ENCODE measurements around the gene SLC34A1. TPM values are rescaled to one million over a fixed set of nuclear protein-coding genes. Genes with fewer than 3 reads are reported as not detected.

SLC34A1 gene
- under 1 TPM in 2 of 4 donors, not detected in 2; 0.01 to 0.07 TPM for polyA plus RNA-seq
- long read RNA-seq, donor 1 = 0 reads
- long read RNA-seq, donor 2 = 0 reads
- long read RNA-seq, donor 3 = 0 reads
- long read RNA-seq, donor 4 = 0 reads
- long read RNA-seq, donor 5 = 0 reads
- long read RNA-seq, donor 6 = 0 reads
- long read RNA-seq, donor 7 = 0 reads
- long read RNA-seq, donor 8 = 0 reads
- long read RNA-seq, donor 9 = 0 reads
- long read RNA-seq, donor 10 = 0 reads

GRCh38 chr5:177384134-177384533 lies at the start of gene SLC34A1:
Gene SLC34A1, plus strand, starts transcription at chr5:177384434. Its CDS starts 1,308 bp downstream, at chr5:177385742.
- Histone ChIP-seq H3K36me3 (ENCODE audit: control insufficient read depth in 3 of 3, insufficient read depth in 2 of 3, low read depth in 1 of 3, low read length in 3 of 3) (no peaks in the 10 kb centered on the region), H3K27me3 (ENCODE audit: control insufficient read depth in 3 of 3, insufficient read depth in 3 of 3, low read length in 3 of 3) (peaks cover 0 to 4% (median 0%) of the 10 kb centered on the region in 3 donors), H3K27ac (ENCODE audit: low read depth in 1 of 3, low read length in 2 of 3) (no peak within 1 kb of the TSS), H3K4me3 (ENCODE audit: low read depth in 1 of 3, low read length in 3 of 3) (no peak within 1 kb of the TSS), H3K4me1 (ENCODE audit: control insufficient read depth in 3 of 3, insufficient read depth in 2 of 3, low read depth in 1 of 3, low read length in 2 of 3) (no peaks in the 10 kb centered on the region), H3K9me3 (ENCODE audit: control insufficient read depth in 2 of 2, insufficient read depth in 1 of 2, low read depth in 1 of 2, low read length in 1 of 2) (no peaks in the 10 kb centered on the region)
- FAIRE-seq (no peak), DNase-seq (no peak)
- WGBS, 3 donors = 52 to 60% (median 56%) methylated on average over 4 of the region's 4 CpGs

GRCh38 chr5:177334781-177335700 lies 49.2 kb upstream of the SLC34A1 start:
- DNase-seq (no peak), FAIRE-seq (no peak)
- H3K4me3 ChIP-seq (ENCODE audit: low read depth in 1 of 3, low read length in 3 of 3) = no peak overlapping the region
- peaks cover 18 to 96% (median 28%) of the 10 kb centered on the region in 3 donors for H3K36me3 ChIP-seq (ENCODE audit: control insufficient read depth in 3 of 3, insufficient read depth in 2 of 3, low read depth in 1 of 3, low read length in 3 of 3)
- H3K9me3 ChIP-seq (ENCODE audit: control insufficient read depth in 2 of 2, insufficient read depth in 1 of 2, low read depth in 1 of 2, low read length in 1 of 2) = no peaks in the 10 kb centered on the region
- no peaks in the 10 kb centered on the region for H3K4me1 ChIP-seq (ENCODE audit: control insufficient read depth in 3 of 3, insufficient read depth in 2 of 3, low read depth in 1 of 3, low read length in 2 of 3)
- no peak overlapping the region for H3K27ac ChIP-seq (ENCODE audit: low read depth in 1 of 3, low read length in 2 of 3)
- no peaks in the 10 kb centered on the region for H3K27me3 ChIP-seq (ENCODE audit: control insufficient read depth in 3 of 3, insufficient read depth in 3 of 3, low read length in 3 of 3)
- 91 to 94% (median 92%) methylated on average over 21 of the region's 21 CpGs for WGBS, 3 donors

GRCh38 chr5:177335701-177336065 lies 48.6 kb upstream of the SLC34A1 start:
- no peak for FAIRE-seq
- Histone ChIP-seq H3K4me3 (ENCODE audit: low read depth in 1 of 3, low read length in 3 of 3) (no peak overlapping the region), H3K9me3 (ENCODE audit: control insufficient read depth in 2 of 2, insufficient read depth in 1 of 2, low read depth in 1 of 2, low read length in 1 of 2) (no peaks in the 10 kb centered on the region), H3K27ac (ENCODE audit: low read depth in 1 of 3, low read length in 2 of 3) (no peak overlapping the region), H3K27me3 (ENCODE audit: control insufficient read depth in 3 of 3, insufficient read depth in 3 of 3, low read length in 3 of 3) (no peaks in the 10 kb centered on the region), H3K36me3 (ENCODE audit: control insufficient read depth in 3 of 3, insufficient read depth in 2 of 3, low read depth in 1 of 3, low read length in 3 of 3) (peaks cover 18 to 89% (median 28%) of the 10 kb centered on the region in 3 donors), H3K4me1 (ENCODE audit: control insufficient read depth in 3 of 3, insufficient read depth in 2 of 3, low read depth in 1 of 3, low read length in 2 of 3) (no peaks in the 10 kb centered on the region)
- 92 to 96% (median 95%) methylated on average over 7 of the region's 7 CpGs for WGBS, 3 donors
- no peak for DNase-seq

GRCh38 chr5:177336112-177336511 lies 48.1 kb upstream of the SLC34A1 start:
- peak; percentile 35 to 42 for DNase-seq
- FAIRE-seq = no peak
- Histone ChIP-seq H3K36me3 (ENCODE audit: control insufficient read depth in 3 of 3, insufficient read depth in 2 of 3, low read depth in 1 of 3, low read length in 3 of 3) (peaks cover 18 to 85% (median 28%) of the 10 kb centered on the region in 3 donors), H3K9me3 (ENCODE audit: control insufficient read depth in 2 of 2, insufficient read depth in 1 of 2, low read depth in 1 of 2, low read length in 1 of 2) (no peaks in the 10 kb centered on the region), H3K4me1 (ENCODE audit: control insufficient read depth in 3 of 3, insufficient read depth in 2 of 3, low read depth in 1 of 3, low read length in 2 of 3) (no peaks in the 10 kb centered on the region), H3K27me3 (ENCODE audit: control insufficient read depth in 3 of 3, insufficient read depth in 3 of 3, low read length in 3 of 3) (no peaks in the 10 kb centered on the region), H3K4me3 (ENCODE audit: low read depth in 1 of 3, low read length in 3 of 3) (no peak overlapping the region), H3K27ac (ENCODE audit: low read depth in 1 of 3, low read length in 2 of 3) (no peak overlapping the region)
- 41 to 60% (median 56%) methylated on average over 12 of the region's 12 CpGs for WGBS, 3 donors

- Histone ChIP-seq H3K9me3 (ENCODE audit: control insufficient read depth in 2 of 2, insufficient read depth in 1 of 2, low read depth in 1 of 2, low read length in 1 of 2) (no peaks in the 10 kb centered on the region), H3K27ac (ENCODE audit: low read depth in 1 of 3, low read length in 2 of 3) (no peak overlapping the region), H3K36me3 (ENCODE audit: control insufficient read depth in 3 of 3, insufficient read depth in 2 of 3, low read depth in 1 of 3, low read length in 3 of 3) (peaks cover 18 to 80% (median 28%) of the 10 kb centered on the region in 3 donors), H3K4me1 (ENCODE audit: control insufficient read depth in 3 of 3, insufficient read depth in 2 of 3, low read depth in 1 of 3, low read length in 2 of 3) (no peaks in the 10 kb centered on the region), H3K4me3 (ENCODE audit: low read depth in 1 of 3, low read length in 3 of 3) (no peak overlapping the region), H3K27me3 (ENCODE audit: control insufficient read depth in 3 of 3, insufficient read depth in 3 of 3, low read length in 3 of 3) (no peaks in the 10 kb centered on the region)
- 94 to 95% (median 94%) methylated on average over 35 to 36 of the region's 36 CpGs for WGBS, 3 donors
- FAIRE-seq (no peak), DNase-seq (no peak)
Measured at GRCh38 chr5:177336603-177337494, 47.4 kb upstream of the SLC34A1 start.

- H3K4me3 ChIP-seq (ENCODE audit: low read depth in 1 of 3, low read length in 3 of 3) = no peak overlapping the region
- DNase-seq (no peak), FAIRE-seq (no peak)
- H3K36me3 ChIP-seq (ENCODE audit: control insufficient read depth in 3 of 3, insufficient read depth in 2 of 3, low read depth in 1 of 3, low read length in 3 of 3) = peaks cover 15 to 72% (median 20%) of the 10 kb centered on the region in 3 donors
- no peaks in the 10 kb centered on the region for H3K27me3 ChIP-seq (ENCODE audit: control insufficient read depth in 3 of 3, insufficient read depth in 3 of 3, low read length in 3 of 3)
- no peak overlapping the region for H3K27ac ChIP-seq (ENCODE audit: low read depth in 1 of 3, low read length in 2 of 3)
- H3K4me1 ChIP-seq (ENCODE audit: control insufficient read depth in 3 of 3, insufficient read depth in 2 of 3, low read depth in 1 of 3, low read length in 2 of 3) = no peaks in the 10 kb centered on the region
- WGBS, 3 donors = 84 to 87% (median 86%) methylated on average over 22 of the region's 22 CpGs
- no peaks in the 10 kb centered on the region for H3K9me3 ChIP-seq (ENCODE audit: control insufficient read depth in 2 of 2, insufficient read depth in 1 of 2, low read depth in 1 of 2, low read length in 1 of 2)
Measured at GRCh38 chr5:177338251-177339106, 45.8 kb upstream of the SLC34A1 start.

GRCh38 chr5:177339107-177339638 lies 45.1 kb upstream of the SLC34A1 start:
- Histone ChIP-seq H3K4me3 (ENCODE audit: low read depth in 1 of 3, low read length in 3 of 3) (no peak overlapping the region), H3K27ac (ENCODE audit: low read depth in 1 of 3, low read length in 2 of 3) (no peak overlapping the region), H3K27me3 (ENCODE audit: control insufficient read depth in 3 of 3, insufficient read depth in 3 of 3, low read length in 3 of 3) (no peaks in the 10 kb centered on the region), H3K4me1 (ENCODE audit: control insufficient read depth in 3 of 3, insufficient read depth in 2 of 3, low read depth in 1 of 3, low read length in 2 of 3) (no peaks in the 10 kb centered on the region), H3K9me3 (ENCODE audit: control insufficient read depth in 2 of 2, insufficient read depth in 1 of 2, low read depth in 1 of 2, low read length in 1 of 2) (no peaks in the 10 kb centered on the region), H3K36me3 (ENCODE audit: control insufficient read depth in 3 of 3, insufficient read depth in 2 of 3, low read depth in 1 of 3, low read length in 3 of 3) (peaks cover 12 to 69% (median 14%) of the 10 kb centered on the region in 3 donors)
- 79 to 84% (median 79%) methylated on average over 11 of the region's 11 CpGs for WGBS, 3 donors
- FAIRE-seq (no peak), DNase-seq (no peak)

Measured in small intestine (tissue), 16 donors.